Measurements from ENCODE around the gene PRDM16.

- TF ChIP-seq POLR2A (IDR thresholded peaks at IDR 0.05; ENCODE audit: low read length) (no peak), GATA1 (IDR thresholded peaks at IDR 0.05; ENCODE audit: low read depth, low read length) (no peak)
Measured at GRCh38 chr1:3246251-3246650, 177.2 kb downstream of the PRDM16 start.

All from erythroblast (primary cell).